NCI-H2107 (cell line): ENCODE data around the gene PTPDC1.
"Not testable (repeated sequence)": the region's sequence is repeated elsewhere in the genome, so short reads cannot be mapped to it uniquely, and the experiment has no call there.

Source experiments
- DNase-seq: peaks from one replicate; lab custom pipeline; 2025; lab: John Stamatoyannopoulos, UW

Gene PTPDC1

GRCh38 chr9:94086486-94087345 lies 2.5 kb downstream of the PTPDC1 start:
- no peak for DNase-seq

- DNase-seq = not testable (repeated sequence)
Observed at GRCh38 chr9:94094219-94095145, 10.2 kb downstream of the PTPDC1 start.

GRCh38 chr9:94096819-94097577 lies 12.7 kb downstream of the PTPDC1 start:
- no peak for DNase-seq

- no peak for DNase-seq
Observed at GRCh38 chr9:94097788-94098414, 13.6 kb downstream of the PTPDC1 start.

GRCh38 chr9:94100152-94100879 lies 16.1 kb downstream of the PTPDC1 start:
- no peak for DNase-seq

GRCh38 chr9:94101162-94101853 lies 17.0 kb downstream of the PTPDC1 start:
- no peak for DNase-seq

- DNase-seq = no peak
Observed at GRCh38 chr9:94108584-94108983, 24.3 kb downstream of the PTPDC1 start.

- DNase-seq = no peak
Observed at GRCh38 chr9:94110821-94111252, 26.6 kb downstream of the PTPDC1 start.

GRCh38 chr9:94111446-94111845 lies 27.2 kb downstream of the PTPDC1 start:
- DNase-seq = no peak

- no peak for DNase-seq
Observed at GRCh38 chr9:94112716-94113465, 28.6 kb downstream of the PTPDC1 start.

GRCh38 chr9:94120088-94120487 lies 35.8 kb downstream of the PTPDC1 start:
- not testable (repeated sequence) for DNase-seq

GRCh38 chr9:94120854-94121376 lies 36.7 kb downstream of the PTPDC1 start:
- DNase-seq = no peak

- no peak for DNase-seq
Observed at GRCh38 chr9:94126844-94127243, 42.6 kb downstream of the PTPDC1 start.

GRCh38 chr9:94127806-94128205 lies 43.5 kb downstream of the PTPDC1 start:
- no peak for DNase-seq

- DNase-seq = no peak
Observed at GRCh38 chr9:94128580-94128979, 44.3 kb downstream of the PTPDC1 start.

GRCh38 chr9:94134629-94135028 lies 50.4 kb downstream of the PTPDC1 start:
- DNase-seq = no peak

GRCh38 chr9:94135222-94135621 lies 51.0 kb downstream of the PTPDC1 start:
- DNase-seq = no peak

- DNase-seq = no peak
Observed at GRCh38 chr9:94139672-94140417, 55.6 kb downstream of the PTPDC1 start.

GRCh38 chr9:94140418-94140780 lies 56.1 kb downstream of the PTPDC1 start:
- DNase-seq = no peak
